Ovary (tissue), 3 donors: Measurements from ENCODE around the gene SHC3.

Source experiments
- CTCF ChIP-seq, 3 donors: fragments of 450-650 bp in 2 of 3; fragments of 200-600 bp in 1 of 3; IDR thresholded peaks; one replicate each; pipeline versions ENCODE4 v1.5.1 to v1.8.0; 2016 to 2022; ENCODE audit warnings: antibody characterized with exemption in 3 of 3, mild to moderate bottlenecking in 1 of 3
- EP300 ChIP-seq: sonication (generic); formaldehyde crosslinking; IDR thresholded peaks from one replicate; pipeline ENCODE4 v1.6.1; 2017; ENCODE audit warnings: antibody characterized with exemption
- donor health status: DM: no; HTN: no; CAD: no.

GRCh38 chr9:89174291-89174690 lies 4.3 kb downstream of the SHC3 start:
- no peak for TF ChIP-seq CTCF (IDR thresholded peaks at IDR 0.05)
- no peak for TF ChIP-seq EP300
